Mucosa of descending colon (tissue), 3 donors: ENCODE measurements around the gene SLC25A40. TPM values are rescaled to one million over a fixed set of nuclear protein-coding genes. Genes with fewer than 3 reads are reported as not detected.
"Not testable (repeated sequence)": the region's sequence is repeated elsewhere in the genome, so short reads cannot be mapped to it uniquely, and the experiment has no call there.

ENCODE experiments used
- ATAC-seq: fragments of 200-7000 bp; cut with Tn5 transposase; one replicate; pipeline ENCODE4 v1.9.1; 2020; ENCODE audit warnings: mild to moderate bottlenecking, moderate library complexity
- DNase-seq, 3 donors: peaks; one replicate each; pipeline ENCODE4 v3.0.0-alpha.2; 2020
- H3K36me3 ChIP-seq: fragments of 200-600 bp; one replicate; pipeline ENCODE4 v1.8.0; 2021; ENCODE audit warnings: low read depth, mild to moderate bottlenecking
- H3K4me1 ChIP-seq: fragments of 200-600 bp; one replicate; pipeline ENCODE4 v1.8.0; 2021; ENCODE audit warnings: low read depth, mild to moderate bottlenecking
- H3K4me3 ChIP-seq: fragments of 200-600 bp; one replicate; pipeline ENCODE4 v1.8.0; 2021; ENCODE audit warnings: mild to moderate bottlenecking
- H3K9me3 ChIP-seq: fragments of 200-600 bp; one replicate; pipeline ENCODE4 v1.8.0; 2021; ENCODE audit warnings: mild to moderate bottlenecking
- intact Hi-C, 2 donors: fragments of 100-400 bp; cut with DNase I in 1 of 2; cut with micrococcal nuclease in 1 of 2; formaldehyde crosslinking; loops; one replicate each; pipeline versions ENCODE4 v1.11.0 to v1.11.1; 2022; cut with DNase I, micrococcal nuclease
- long read RNA-seq, 2 donors: library from polyadenylated mRNA; unstranded; transcript quantifications; one replicate each; pipeline ENCODE4 v2.0.0, GENCODE V29; 2019 to 2021
- total RNA-seq, 3 donors: library from RNA; stranded (reverse); fragmentation: NEBNext Ultra II Directional in 2 of 3; extraction: Animal tissue kit (Norgen Biotek cat#: 25700) in 2 of 3; gene quantifications; one replicate each; pipeline versions ENCODE4 v1.2.1 to v1.2.4, GENCODE V29; 2021 to 2023
- TF ChIP-seq, protein P1 (sequence below): fragments of 200-600 bp; IDR thresholded peaks from one replicate; pipeline ENCODE4 v1.8.0; 2022; ENCODE audit warnings: antibody characterized with exemption, mild to moderate bottlenecking
- donor health status: DM: no; HTN: no; CAD: no; lungs with moderate emphysema.
- donor health status: DM: no; HTN: no; CAD: no.
- donor health status: DM: no; HTN: yes; CAD: no.

Gene SLC25A40, protein sequence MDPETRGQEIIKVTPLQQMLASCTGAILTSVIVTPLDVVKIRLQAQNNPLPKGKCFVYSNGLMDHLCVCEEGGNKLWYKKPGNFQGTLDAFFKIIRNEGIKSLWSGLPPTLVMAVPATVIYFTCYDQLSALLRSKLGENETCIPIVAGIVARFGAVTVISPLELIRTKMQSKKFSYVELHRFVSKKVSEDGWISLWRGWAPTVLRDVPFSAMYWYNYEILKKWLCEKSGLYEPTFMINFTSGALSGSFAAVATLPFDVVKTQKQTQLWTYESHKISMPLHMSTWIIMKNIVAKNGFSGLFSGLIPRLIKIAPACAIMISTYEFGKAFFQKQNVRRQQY
- 10 to 100 TPM; 21.6 to 31.1 (median 29.0) TPM for total RNA-seq
- long read RNA-seq, donor 1, full-length matches to known transcripts, result 3 of 9 reads
- long read RNA-seq, donor 1, partial matches to known transcripts, result 0 of 9 reads
- long read RNA-seq, donor 1, other reads (novel, unspliced or antisense), result 6 of 9 reads
- long read RNA-seq, donor 2, full-length matches to known transcripts, result 4 of 9 reads
- long read RNA-seq, donor 2, partial matches to known transcripts, result 2 of 9 reads
- long read RNA-seq, donor 2, other reads (novel, unspliced or antisense), result 3 of 9 reads

DNA sequence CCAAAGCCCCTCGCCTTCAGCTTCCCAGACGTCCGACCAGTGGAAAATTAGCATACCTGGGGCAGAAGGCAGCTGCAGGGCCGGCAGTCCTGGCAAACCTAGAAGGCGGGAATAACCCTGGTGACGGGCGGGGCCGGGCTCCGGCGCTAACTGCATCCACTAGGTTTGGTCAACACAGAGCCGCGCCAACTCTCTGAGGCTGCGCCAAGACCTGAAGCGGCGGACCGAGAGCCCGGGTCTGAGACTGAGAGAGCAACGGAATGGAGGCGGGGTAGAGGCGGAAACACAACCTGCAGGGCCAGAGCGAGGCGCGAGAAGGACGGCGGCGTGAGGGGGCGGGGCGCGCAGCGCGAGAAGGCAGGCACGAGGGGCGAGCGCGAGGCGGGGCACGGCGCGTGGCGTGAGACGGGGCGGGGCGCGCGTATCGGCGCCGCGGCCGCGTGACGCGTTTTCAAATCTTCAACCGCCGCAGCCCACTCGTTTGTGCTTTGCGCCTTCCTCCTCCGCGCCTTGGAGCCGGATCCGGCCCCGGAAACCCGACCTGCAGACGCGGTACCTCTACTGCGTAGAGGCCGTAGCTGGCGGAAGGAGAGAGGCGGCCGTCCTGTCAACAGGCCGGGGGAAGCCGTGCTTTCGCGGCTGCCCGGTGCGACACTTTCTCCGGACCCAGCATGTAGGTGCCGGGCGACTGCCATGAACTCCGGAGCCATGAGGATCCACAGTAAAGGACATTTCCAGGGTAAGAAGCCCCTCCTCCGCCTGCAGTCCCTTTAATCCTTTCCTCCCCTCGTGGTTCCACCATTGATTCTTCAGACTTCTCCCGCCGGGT lies at the start of gene SLC25A40, which contains the start of gene DBF4:
Gene SLC25A40, minus strand, starts transcription at position 321 of the 829 bp plus-strand sequence. CDS start 17,633 bp downstream, outside the sequence.
Gene DBF4, plus strand, starts transcription at position 454 of the 829 bp plus-strand sequence. Its CDS starts 240 bp downstream, at position 694.
- H3K4me1 ChIP-seq, result peaks cover 19% of the 10 kb centered on the region
- intact Hi-C loops, result no loop called here
- H3K36me3 ChIP-seq, result no peaks in the 10 kb centered on the region
- DNase-seq (peak; percentile 98), ATAC-seq (peak; percentile 97)
- peak within 1 kb of the TSS; percentile 84 for H3K4me3 ChIP-seq
- TF ChIP-seq, protein P1, sequence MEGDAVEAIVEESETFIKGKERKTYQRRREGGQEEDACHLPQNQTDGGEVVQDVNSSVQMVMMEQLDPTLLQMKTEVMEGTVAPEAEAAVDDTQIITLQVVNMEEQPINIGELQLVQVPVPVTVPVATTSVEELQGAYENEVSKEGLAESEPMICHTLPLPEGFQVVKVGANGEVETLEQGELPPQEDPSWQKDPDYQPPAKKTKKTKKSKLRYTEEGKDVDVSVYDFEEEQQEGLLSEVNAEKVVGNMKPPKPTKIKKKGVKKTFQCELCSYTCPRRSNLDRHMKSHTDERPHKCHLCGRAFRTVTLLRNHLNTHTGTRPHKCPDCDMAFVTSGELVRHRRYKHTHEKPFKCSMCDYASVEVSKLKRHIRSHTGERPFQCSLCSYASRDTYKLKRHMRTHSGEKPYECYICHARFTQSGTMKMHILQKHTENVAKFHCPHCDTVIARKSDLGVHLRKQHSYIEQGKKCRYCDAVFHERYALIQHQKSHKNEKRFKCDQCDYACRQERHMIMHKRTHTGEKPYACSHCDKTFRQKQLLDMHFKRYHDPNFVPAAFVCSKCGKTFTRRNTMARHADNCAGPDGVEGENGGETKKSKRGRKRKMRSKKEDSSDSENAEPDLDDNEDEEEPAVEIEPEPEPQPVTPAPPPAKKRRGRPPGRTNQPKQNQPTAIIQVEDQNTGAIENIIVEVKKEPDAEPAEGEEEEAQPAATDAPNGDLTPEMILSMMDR, result peak; percentile 19
- H3K9me3 ChIP-seq, result peaks cover 2% of the 10 kb centered on the region

DNA sequence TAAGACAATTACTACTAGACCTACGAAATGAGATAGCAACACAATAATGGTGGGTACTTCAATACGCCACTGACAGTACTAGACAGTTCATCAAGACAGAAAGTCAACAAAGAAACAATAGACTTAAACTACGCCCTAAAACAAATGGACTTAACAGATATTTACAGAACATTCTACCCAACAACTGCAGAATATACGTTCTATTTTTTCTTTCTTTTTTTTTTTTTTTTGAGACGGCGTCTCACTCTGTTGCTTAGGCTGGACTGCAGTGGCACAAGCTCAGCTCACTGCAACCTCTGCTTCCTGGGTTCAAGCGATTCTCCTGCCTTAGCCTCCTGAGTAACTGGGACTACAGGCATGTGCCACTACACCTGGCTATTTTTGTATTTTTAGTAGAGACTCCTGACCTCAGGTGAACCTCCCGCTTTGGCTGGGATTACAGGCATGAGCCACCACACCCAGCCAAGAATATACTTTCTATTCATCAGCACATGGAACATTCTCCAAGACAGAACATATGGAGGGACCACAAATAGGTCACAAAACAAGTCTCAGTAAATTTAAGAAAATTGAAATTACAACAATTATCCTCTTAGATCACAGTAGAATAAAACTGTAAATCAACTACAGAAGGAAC lies 46.7 kb upstream of the SLC25A40 start:
- H3K9me3 ChIP-seq, H3K4me3 ChIP-seq, ATAC-seq, H3K4me1 ChIP-seq, DNase-seq, H3K36me3 ChIP-seq, intact Hi-C loops: not testable (repeated sequence)

DNA sequence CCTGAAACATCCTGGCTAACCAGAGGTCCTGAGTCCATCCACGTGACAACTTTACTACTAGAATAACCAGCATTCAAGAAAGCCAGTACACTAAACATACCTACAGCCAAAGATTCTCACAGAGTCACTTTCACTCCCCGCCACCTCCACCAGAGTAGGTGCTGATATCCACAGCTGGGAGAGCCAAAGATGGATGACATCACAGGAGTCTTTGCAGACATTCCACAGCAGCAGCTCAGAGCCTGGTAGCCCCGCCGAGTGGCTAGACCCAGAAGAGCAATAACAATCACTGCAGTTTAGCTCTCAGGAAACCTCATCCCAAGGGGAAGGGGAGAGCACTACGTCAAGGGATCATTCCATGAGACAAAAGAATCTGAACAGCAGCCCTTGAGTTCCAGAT lies 44.4 kb upstream of the SLC25A40 start:
- TF ChIP-seq, protein P1, result no peak
- Histone ChIP-seq H3K36me3 (no peaks in the 10 kb centered on the region), H3K4me1 (no peaks in the 10 kb centered on the region), H3K9me3 (no peaks in the 10 kb centered on the region), H3K4me3 (no peak overlapping the region)
- intact Hi-C loops, result no loop called here
- no peak for ATAC-seq
- no peak for DNase-seq

DNA sequence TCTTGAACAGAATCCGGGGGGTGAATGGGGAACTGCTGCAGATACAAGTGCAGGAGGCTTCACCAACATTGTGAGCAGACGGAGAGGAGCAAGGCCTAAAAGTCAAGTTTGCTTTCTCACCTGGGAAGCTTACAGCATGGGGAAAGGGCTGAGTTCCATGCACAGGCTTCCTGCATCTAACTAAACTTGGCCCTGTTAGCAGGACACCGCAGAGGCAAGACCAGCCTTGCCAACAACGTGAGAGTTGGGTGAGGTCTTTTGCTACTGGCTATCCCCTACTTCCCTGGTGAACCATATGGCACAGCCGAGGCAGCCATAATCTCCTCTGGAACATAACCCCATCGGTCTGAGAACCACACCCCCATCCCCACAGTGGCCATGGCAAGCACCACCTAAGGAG lies 43.7 kb upstream of the SLC25A40 start:
- Histone ChIP-seq H3K4me1 (no peaks in the 10 kb centered on the region), H3K4me3 (no peak overlapping the region), H3K36me3 (no peaks in the 10 kb centered on the region), H3K9me3 (no peaks in the 10 kb centered on the region)
- no peak for DNase-seq
- ATAC-seq, result no peak
- TF ChIP-seq, protein P1, result no peak
- intact Hi-C loops, result no loop called here

DNA sequence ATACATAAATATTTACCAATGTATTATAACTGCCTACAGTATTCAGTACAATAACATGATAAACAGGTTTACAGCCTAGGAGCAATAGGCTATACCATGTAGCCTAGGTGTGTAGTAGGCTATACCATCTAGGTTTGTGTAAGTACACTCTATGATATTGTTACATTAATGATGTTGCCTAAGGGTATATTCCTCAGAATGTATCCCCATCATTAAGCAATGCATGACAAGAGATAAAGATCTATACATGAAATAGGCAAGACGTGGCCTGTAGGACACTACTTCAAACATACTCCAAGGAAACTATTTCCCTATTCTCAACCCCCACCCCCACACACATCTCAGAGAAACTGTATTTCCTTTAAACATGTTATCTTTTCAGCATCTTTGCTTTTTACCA lies 42.6 kb upstream of the SLC25A40 start:
- Histone ChIP-seq H3K9me3 (no peaks in the 10 kb centered on the region), H3K36me3 (no peaks in the 10 kb centered on the region), H3K4me1 (no peaks in the 10 kb centered on the region), H3K4me3 (no peak overlapping the region)
- DNase-seq, result no peak
- ATAC-seq, result no peak
- intact Hi-C loops, result no loop called here
- TF ChIP-seq, protein P1, result no peak
